SKM-1 (cell line): ENCODE results near the gene C1orf226.
"Not testable (repeated sequence)": the region's sequence is repeated elsewhere in the genome, so short reads cannot be mapped to it uniquely, and the experiment has no call there.

Experiments
- DNase-seq: peaks from one replicate; lab custom pipeline; 2025; ENCODE audit not compliant: unreplicated experiment; lab: John Stamatoyannopoulos, UW

The C1orf226 gene

DNA sequence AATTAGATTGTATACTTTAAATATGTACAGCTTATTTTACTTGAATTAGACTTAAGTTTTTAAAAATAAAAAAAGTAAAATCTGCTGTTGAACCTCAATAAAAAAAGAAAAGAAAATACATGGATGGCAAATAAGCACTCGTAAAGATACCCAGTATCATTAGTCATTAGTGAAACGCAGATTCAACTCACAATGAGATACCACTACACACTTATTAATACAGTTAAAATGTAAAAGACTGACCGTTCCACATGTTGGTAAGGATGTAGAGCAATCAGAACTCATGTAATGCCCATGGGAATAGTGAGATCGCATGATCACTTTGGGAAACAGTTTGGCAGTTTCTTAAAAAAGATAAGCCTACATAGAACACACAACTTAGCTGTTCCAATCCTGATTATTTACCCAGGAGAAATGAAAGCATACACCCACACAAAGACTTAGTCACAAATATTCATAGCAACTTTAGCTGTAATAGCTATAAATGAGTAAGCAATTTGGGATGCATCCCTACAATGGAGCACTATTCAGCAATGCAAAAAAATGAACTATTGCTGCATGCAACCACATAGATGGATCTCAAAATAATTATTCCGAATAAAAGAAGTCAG, 23.1 kb downstream of the C1orf226 start:
- no peak for DNase-seq

DNA sequence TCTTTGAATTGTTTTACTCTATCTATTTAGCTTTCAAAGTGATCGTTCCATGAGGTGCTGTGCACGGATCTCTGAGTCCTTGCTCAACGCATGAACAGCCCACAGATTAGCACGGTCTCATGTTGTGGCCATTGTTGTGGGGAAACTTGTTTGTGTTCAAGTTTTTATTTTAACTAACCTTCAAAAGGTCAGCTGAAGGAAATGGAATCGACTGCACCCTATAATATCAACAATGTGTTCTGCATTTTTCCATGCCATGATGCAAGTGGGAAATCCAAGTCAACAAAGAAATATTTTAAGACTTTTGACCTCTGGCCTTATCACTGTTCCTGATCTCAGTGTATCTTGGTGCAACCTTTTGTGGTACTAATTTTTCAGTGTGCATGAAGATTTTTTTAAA, 24.3 kb downstream of the C1orf226 start:
- no peak for DNase-seq

DNA sequence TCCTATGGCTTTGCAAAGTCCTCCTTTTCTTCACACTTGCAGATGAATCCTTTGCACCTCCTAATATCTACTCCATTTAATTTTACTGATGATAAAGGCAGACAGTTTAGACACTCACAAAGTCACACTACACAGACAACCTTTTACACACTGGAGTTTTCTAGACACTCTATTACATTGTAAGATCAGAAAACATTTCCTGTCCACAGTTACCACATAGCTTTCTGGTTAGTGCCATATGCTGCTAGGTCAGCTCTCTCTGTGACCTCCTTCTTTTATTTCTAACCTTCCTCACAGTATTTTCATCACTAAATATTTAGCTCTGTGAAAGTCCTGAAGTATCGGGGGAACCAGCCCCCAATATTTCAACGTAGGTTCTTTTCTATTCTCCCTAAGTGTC, 25.3 kb downstream of the C1orf226 start:
- no peak for DNase-seq

DNA sequence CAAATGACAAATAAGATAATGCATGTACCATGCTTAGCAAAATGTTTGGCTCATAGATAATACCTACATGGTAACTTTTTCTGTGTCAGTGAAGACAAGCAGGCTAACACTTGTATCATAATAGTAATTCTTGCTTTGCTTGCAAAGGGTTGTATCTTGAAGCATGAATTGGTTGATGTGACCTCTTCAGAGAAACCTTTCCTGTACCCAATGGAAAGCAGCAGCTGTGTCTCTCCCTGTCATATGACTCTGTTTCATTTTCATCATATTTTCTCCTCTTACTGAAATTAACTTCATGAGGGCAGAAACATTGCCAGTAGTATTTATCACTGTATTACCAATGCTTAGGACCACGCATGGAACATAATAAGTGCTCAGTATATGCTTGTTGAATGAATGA, 26.0 kb downstream of the C1orf226 start:
- DNase-seq = no peak

DNA sequence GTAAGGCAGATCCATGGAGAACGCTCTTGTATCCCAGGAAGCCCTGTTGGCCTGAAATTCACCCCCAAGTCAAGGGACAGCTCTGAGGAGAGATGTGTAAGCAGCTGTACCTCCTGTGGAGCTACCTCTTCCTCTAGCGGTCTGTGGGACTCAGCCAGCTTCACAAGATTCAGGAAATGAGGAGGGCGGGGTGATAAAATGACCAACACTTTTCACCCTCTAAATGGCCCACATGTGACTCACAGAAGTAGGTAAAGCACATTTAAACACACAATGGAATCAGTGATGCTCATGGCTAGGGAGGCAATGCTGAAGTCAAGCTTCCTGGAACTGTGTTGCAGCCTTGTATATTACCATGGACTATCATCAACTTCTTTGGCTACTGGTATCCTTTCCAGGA, 30.5 kb downstream of the C1orf226 start, which contains the start of gene SH2D1B:
Gene SH2D1B, minus strand, starts transcription at position 135 of the 400 bp plus-strand sequence. Its CDS starts 120 bp downstream, at position 15.
- DNase-seq = no peak

DNA sequence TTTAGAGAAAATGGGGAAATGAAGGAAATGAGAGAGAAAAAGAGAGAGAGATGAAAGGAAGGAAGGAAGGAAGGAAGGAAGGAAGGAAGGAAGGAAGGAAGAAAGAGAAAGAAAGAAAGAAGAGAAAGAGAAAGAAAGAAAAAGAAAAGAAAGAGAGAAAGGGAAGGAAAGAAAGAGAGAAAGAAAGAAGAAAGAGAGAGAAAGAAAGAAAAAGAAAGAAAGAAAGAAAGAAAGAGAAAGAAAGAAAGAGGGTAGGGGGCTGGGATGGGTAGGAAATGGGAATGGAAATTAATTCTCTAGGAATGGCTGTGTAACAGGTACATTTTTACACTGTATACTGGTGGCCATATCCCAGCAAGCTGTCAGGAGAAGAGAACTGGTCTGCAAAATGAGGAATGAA, 34.7 kb downstream of the C1orf226 start:
- DNase-seq = no peak

DNA sequence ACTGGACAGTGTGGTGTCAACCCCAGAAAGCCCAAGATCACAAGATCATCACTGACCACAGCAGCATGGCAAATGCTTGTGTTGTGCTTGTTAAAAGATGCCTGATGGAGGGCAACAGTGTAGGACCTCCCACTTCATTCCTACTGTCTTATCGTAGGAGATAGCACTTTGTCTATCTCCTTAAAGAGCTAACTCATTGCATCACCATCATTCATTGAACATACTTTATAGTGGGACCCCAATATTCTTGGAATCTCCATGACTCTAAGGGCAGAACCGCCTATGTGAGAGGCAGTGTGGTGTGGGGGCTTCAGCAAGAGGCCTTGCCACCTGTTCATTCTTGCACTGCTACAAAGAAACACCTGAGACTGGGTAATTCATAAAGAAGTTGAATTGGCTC, 35.4 kb downstream of the C1orf226 start:
- no peak for DNase-seq

DNA sequence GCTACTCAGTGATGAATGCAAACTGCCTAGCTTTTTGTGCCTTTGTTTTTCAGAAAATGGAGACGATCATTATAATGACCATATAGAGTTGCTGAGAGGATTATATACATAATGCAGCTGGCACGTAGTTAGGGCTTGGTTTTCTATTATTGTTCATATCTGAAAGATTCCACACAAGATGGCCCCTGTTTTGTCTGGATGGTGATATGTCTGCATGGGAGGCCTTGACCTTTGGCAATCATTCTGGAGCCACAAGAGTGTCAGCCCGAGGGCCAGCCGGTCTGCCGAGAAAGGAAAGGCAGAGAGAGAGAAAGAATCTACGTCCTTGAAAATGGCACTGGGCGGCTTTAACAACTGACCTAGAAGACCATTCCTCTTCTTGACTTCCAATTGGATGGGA, 36.1 kb downstream of the C1orf226 start:
- no peak for DNase-seq

DNA sequence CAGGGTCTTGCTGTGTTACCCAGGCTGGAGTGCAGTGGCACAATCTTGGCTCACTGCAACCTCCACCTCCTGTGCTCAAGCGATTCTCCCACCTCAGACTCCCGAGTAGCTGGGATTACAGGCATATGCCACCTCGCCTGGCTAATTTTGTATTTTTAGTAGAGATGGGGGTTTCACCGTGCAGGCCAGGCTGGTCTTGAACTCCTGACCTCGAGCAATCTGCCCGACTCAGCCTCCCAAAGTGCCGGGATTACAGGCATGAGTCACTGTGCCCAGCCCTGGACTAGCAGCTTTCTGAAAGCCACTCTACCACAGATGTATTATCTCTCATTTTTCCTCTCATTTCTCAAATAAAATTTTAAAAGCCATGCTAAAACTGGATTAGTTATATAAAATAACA, 37.1 kb downstream of the C1orf226 start:
- DNase-seq = not testable (repeated sequence)

DNA sequence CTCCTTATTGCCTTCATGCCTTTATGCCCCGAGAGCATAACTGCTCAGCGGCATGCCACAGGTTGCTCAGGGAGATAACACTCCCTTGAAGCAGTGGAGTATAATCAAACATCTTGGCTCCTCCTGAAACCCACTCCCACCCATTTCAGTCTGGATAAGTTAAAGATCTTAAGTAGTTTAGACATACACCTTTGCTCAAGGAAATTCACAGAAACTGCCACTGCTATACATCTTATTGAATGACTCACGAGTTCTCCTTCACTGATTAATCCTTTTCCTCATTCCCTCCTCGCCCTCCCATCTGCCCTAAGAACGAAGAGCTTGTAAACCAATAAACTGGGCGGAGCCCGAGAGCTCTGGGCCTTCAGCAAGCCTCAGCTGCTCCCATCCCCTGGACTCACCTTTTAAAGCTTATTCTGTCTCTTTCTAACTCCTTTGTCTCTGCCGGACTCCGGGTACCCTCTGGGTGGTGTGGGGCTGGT, 38.0 kb downstream of the C1orf226 start:
- DNase-seq = not testable (repeated sequence)

DNA sequence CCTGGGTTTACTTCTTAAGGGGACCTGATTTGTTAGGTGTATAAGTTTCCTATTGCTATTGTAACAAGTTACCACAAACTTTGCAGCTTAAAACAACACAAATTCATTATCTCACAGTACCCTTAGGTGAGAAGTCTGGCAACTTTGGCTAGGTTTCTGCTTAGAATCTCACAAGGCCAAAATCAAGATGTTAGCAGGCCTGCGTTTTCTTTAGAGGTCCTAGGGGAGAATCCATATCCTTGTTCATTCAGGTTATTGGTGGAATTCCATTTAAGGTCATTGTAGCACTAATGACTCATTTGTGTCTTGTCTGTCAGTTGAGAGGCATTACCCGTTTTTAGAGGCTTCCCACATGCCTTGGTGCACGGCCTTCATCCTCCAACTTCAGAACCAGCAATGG, 38.6 kb downstream of the C1orf226 start:
- DNase-seq = no peak

DNA sequence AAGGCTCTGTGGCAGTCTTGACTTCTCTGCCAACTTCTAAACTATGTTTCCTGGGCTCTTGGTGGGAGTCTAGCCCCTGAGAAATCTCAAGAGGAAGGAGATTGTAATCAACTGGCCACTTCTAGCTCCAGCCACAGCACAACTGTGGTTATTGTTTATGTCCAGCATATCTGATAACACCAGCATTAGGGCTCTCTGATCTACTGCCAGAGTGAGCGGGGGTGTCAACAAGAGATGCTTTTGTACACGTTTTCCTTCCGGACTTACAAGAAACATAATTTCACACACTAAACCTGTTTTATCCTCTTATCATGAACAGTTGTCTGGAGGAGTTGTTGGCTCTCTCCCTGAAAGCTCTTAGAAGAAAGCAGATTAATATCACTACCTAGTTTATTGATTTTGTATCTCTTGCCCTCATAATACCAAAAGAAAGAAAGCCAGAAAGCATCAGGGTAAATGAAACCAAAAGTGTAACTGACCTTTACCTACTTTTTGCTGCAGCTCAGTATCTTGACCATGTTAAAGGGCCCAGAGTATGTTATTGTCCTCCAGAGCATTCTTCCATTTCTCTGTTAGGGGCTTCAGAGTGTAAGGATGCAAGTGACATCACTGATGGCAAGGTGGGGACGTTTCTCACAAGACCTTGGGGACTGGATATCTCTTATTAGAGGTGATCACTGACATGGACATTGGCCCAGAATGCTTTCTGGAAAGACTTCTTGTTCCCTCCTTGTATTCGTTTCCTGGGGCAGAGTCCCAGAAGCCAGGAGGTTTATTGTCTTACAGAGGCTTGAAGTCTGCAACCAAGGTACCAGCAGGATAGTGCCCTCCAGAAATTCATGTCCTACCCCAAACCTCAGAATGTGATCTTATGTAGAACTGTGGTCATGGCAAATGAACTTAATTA, 40.0 kb downstream of the C1orf226 start:
- no peak for DNase-seq

DNA sequence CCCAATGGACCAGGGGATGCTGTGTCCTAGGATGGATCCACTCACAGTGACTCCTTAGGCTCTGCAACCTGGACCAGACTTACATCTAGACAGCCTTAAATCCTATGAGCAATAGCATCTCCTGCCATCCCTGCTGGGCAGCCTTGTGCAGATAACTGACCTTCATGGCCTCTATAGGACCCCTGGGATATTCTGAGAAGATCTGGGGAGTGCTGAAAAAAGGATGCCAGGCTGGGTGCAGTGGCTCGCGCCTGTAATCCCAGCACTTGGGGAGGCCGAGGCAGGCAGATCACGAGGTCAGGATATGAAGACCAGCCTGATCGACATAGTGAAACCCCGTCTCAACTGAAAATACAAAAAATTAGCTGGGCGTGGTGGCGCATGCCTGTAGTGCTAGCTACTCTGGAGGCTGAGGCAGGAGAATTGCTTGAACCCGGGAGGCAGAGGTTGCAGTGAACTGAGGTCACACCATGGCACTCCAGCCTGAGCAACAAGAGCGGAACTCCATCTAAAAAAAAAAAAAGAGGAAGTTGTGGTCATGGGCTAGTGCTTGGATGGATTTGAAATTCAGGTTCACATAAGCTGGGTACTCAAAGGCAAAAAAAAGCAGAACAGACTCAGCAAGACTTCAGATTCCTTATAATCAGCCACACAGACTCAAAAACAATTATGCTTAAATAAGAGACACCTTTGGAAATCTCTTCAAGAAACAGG, 41.3 kb downstream of the C1orf226 start:
- peak; percentile 98 for DNase-seq

DNA sequence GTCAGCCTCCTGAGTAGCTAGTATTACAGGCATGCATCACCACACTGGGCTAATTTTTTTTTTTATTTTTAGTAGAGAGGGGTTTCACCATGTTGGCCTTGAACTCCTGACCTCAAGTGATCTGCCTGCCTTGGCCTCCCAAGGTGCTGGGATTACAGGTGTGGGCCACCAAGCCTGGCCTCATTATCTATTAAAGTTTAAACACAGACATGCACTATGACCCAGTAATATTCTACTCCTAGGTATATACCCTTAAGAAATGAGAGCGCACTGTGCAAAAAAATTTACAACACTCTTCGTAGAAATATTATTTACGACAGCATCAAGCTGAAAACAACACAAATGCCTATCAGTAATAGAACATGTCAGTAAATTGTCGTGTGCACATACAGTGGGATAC, 49.1 kb downstream of the C1orf226 start:
- no peak for DNase-seq

DNA sequence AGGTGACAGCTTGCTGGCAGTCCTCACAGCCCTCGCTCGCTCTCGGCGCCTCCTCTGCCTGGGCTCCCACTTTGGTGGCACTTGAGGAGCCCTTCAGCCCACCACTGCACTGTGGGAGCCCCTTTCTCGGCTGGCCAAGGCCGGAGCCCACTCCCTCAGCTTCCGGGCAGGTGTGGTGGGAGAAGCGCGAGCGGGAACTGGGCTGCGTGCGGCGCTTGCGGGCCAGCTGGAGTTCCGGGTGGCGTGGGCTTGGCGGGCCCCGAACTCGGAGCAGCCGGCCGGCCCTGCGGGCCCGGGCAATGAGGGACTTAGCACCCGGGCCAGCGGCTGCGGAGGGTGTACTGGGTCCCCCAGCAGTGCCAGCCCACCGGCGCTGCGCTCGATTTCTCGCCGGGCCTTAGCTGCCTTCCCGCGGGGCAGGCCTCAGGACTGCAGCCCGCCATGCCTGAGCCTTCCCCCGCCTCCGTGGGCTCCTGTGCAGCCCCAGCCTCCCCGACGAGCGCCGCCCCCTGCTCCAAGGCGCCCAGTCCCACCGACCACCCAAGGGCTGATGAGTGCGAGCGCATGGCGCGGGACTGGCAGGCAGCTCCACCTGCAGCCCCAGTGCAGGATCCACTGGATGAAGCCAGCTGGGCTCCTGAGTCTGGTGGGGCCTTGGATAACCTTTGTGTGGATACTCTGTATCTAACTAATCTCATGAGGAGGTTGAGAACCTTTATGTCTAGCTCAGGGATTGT, 51.6 kb downstream of the C1orf226 start:
- not testable (repeated sequence) for DNase-seq
